Tibial artery (tissue), 4 donors: ENCODE measurements around the gene RNF186.

ENCODE experiments used
- DNase-seq, 2 donors: peaks; one replicate each; pipeline ENCODE4 v3.0.0-alpha.2; 2019
- H3K27ac ChIP-seq, 2 donors: fragments of 200-600 bp; sonication (generic) in 1 of 2; 1 replicate in 1 of 2; 2 replicates in 1 of 2; pipeline ENCODE4 v1.5.1; 2018 to 2019; ENCODE audit warnings: mild to moderate bottlenecking in 1 of 2
- H3K27me3 ChIP-seq, 2 donors: fragments of 200-600 bp; sonication (generic) in 1 of 2; one replicate each; pipeline versions ENCODE4 v1.5.1 to v1.6.0; 2016 to 2019
- H3K36me3 ChIP-seq, 3 donors: fragments of 200-600 bp; sonication (generic) in 2 of 3; one replicate each; pipeline ENCODE4 v1.5.1; 2016 to 2019; ENCODE audit warnings: mild to moderate bottlenecking in 2 of 3
- H3K4me1 ChIP-seq, 4 donors: fragments of 200-600 bp; sonication (generic) in 2 of 4; 1 replicate in 3 of 4; 2 replicates in 1 of 4; pipeline ENCODE4 v1.5.1; 2016 to 2019
- H3K4me3 ChIP-seq, 2 donors: fragments of 200-600 bp; sonication (generic) in 1 of 2; 1 replicate in 1 of 2; 2 replicates in 1 of 2; pipeline ENCODE4 v1.5.1; 2018 to 2019; ENCODE audit warnings: mild to moderate bottlenecking in 2 of 2
- H3K9me3 ChIP-seq, 3 donors: fragments of 200-600 bp; sonication (generic) in 1 of 3; one replicate each; pipeline ENCODE4 v1.5.1; 2016 to 2019
- CTCF ChIP-seq, 2 experiments: fragments of 200-600 bp in 1 of 2; fragments of 450-650 bp in 1 of 2; IDR thresholded peaks; one replicate each; pipeline ENCODE4 v1.5.1; 2017 to 2019; ENCODE audit warnings: antibody characterized with exemption in 2 of 2, mild to moderate bottlenecking in 1 of 2, moderate library complexity in 1 of 2
- intact Hi-C: fragments of 100-400 bp; cut with DNase I; formaldehyde crosslinking; loops from one replicate; pipeline ENCODE4 v1.15.0; 2023; ENCODE audit warnings: low total_unique reads

Gene RNF186

GRCh38 chr1:19814681-19815503 lies at the start of gene RNF186:
Gene RNF186 (minus strand): TSS chr1:19815283. CDS start chr1:19815101, 182 bp downstream.
- no peak for DNase-seq
- TF ChIP-seq CTCF (IDR thresholded peaks at IDR 0.05) = no peak
- Histone ChIP-seq H3K4me3 (no peak within 1 kb of the TSS), H3K27ac (no peak within 1 kb of the TSS), H3K4me1 (peaks cover 0 to 20% (median 5%) of the 10 kb centered on the region in 4 donors), H3K36me3 (no peaks in the 10 kb centered on the region), H3K27me3 (no peaks in the 10 kb centered on the region), H3K9me3 (no peaks in the 10 kb centered on the region)
- intact Hi-C loops = loop anchor here (5.0 kb wide), 1 partner anchor 98 kb away; no protein-coding TSS in a partner anchor

GRCh38 chr1:19864570-19865160 lies 49.6 kb upstream of the RNF186 start:
- H3K27ac ChIP-seq = no peak overlapping the region
- H3K9me3 ChIP-seq = peaks cover 5 to 14% (median 12%) of the 10 kb centered on the region in 3 donors
- H3K27me3 ChIP-seq = peaks cover 0 to 21% of the 10 kb centered on the region in 2 donors
- TF ChIP-seq CTCF (IDR thresholded peaks at IDR 0.05) = no peak
- no peak overlapping the region for H3K4me3 ChIP-seq
- no peaks in the 10 kb centered on the region for H3K36me3 ChIP-seq
- intact Hi-C loops = loop anchor here (5.0 kb wide), 1 partner anchor 1512 kb away; no protein-coding TSS in a partner anchor
- no peaks in the 10 kb centered on the region for H3K4me1 ChIP-seq
- no peak for DNase-seq

GRCh38 chr1:19862944-19863343 lies 47.9 kb upstream of the RNF186 start:
- Histone ChIP-seq H3K36me3 (no peaks in the 10 kb centered on the region), H3K4me3 (no peak overlapping the region), H3K27ac (no peak overlapping the region), H3K4me1 (no peaks in the 10 kb centered on the region), H3K9me3 (peaks cover 5 to 14% (median 12%) of the 10 kb centered on the region in 3 donors), H3K27me3 (peaks cover 0 to 11% of the 10 kb centered on the region in 2 donors)
- intact Hi-C loops = loop anchor here (5.0 kb wide), 1 partner anchor 1511 kb away; no protein-coding TSS in a partner anchor
- no peak for DNase-seq
- no peak for TF ChIP-seq CTCF (IDR thresholded peaks at IDR 0.05)

GRCh38 chr1:19861842-19862530 lies 46.9 kb upstream of the RNF186 start:
- Histone ChIP-seq H3K9me3 (peaks cover 5 to 14% (median 12%) of the 10 kb centered on the region in 3 donors), H3K4me1 (no peaks in the 10 kb centered on the region), H3K36me3 (no peaks in the 10 kb centered on the region), H3K4me3 (no peak overlapping the region), H3K27me3 (peaks cover 0 to 11% of the 10 kb centered on the region in 2 donors), H3K27ac (no peak overlapping the region)
- DNase-seq = no peak
- no peak for TF ChIP-seq CTCF (IDR thresholded peaks at IDR 0.05)
- intact Hi-C loops = loop anchor here (5.0 kb wide), 1 partner anchor 1510 kb away; no protein-coding TSS in a partner anchor

- no peak for TF ChIP-seq CTCF (IDR thresholded peaks at IDR 0.05)
- Histone ChIP-seq H3K27me3 (peaks cover 0 to 4% of the 10 kb centered on the region in 2 donors), H3K36me3 (no peaks in the 10 kb centered on the region), H3K27ac (no peak overlapping the region), H3K4me1 (no peaks in the 10 kb centered on the region), H3K9me3 (peaks cover 5 to 14% (median 12%) of the 10 kb centered on the region in 3 donors), H3K4me3 (no peak overlapping the region)
- DNase-seq = no peak
- intact Hi-C loops = loop anchor here (5.0 kb wide), 1 partner anchor 1509 kb away; no protein-coding TSS in a partner anchor
Observed at GRCh38 chr1:19861034-19861433, 46.0 kb upstream of the RNF186 start.
